GM12878 (cell line): ENCODE data around the gene ARHGAP6. TPM values are rescaled to one million over a fixed set of nuclear protein-coding genes. Genes with fewer than 3 reads are reported as not detected.

Experiments used
- CREB1 ChIP-seq: IDR thresholded peaks from 2 replicates; pipeline ENCODE4 v1.6.1; 2012; ENCODE audit warnings: low read depth, mild to moderate bottlenecking, inconsistent platforms
- EED ChIP-seq: sonication (generic); IDR thresholded peaks from 2 replicates; pipeline ENCODE4 v1.6.1; 2016; ENCODE audit warnings: antibody characterized with exemption, low read depth
- ELK1 ChIP-seq: IDR thresholded peaks from 2 replicates; pipeline ENCODE4 v1.6.1; 2012; ENCODE audit warnings: low read depth, low read length, improper control_type of control experiment
- EP300 ChIP-seq, 2 experiments: fragments of 150-350 bp in 1 of 2; IDR thresholded peaks; 2 replicates each; pipeline ENCODE4 v1.6.1; 2011 to 2012; ENCODE audit warnings: low read depth in 2 of 2, low read length in 2 of 2, borderline replicate concordance in 1 of 2, improper control_type of control experiment in 1 of 2, inconsistent platforms in 1 of 2; ENCODE audit not compliant: control insufficient read depth in 1 of 2
- HDAC2 ChIP-seq: fragments of 200-600 bp; sonication (generic); IDR thresholded peaks from 2 replicates; pipeline ENCODE4 v1.6.1; 2017
- MTA2 ChIP-seq: fragments of 450-650 bp; IDR thresholded peaks from 2 replicates; pipeline ENCODE4 v1.6.1; 2016; ENCODE audit warnings: low read depth, mild to moderate bottlenecking, moderate library complexity
- NKRF ChIP-seq: fragments of 450-650 bp; conservative IDR thresholded peaks from 2 replicates; pipeline ENCODE4 v1.6.1; 2017; ENCODE audit warnings: mild to moderate bottlenecking, moderate library complexity
- RFX5 ChIP-seq: IDR thresholded peaks from 2 replicates; pipeline ENCODE4 v1.6.1; 2011; ENCODE audit warnings: low read depth, low read length, improper control_type of control experiment
- SIN3A ChIP-seq: IDR thresholded peaks from 2 replicates; pipeline ENCODE4 v1.6.1; 2012; ENCODE audit warnings: low read depth, low read length, improper control_type of control experiment
- ZBTB4 ChIP-seq: fragments of 450-650 bp; formaldehyde crosslinking; IDR thresholded peaks from 2 replicates; pipeline ENCODE4 v1.4.0; 2022; ENCODE audit warnings: mild to moderate bottlenecking, moderate library complexity
- ZBTB40 ChIP-seq: fragments of 450-650 bp; IDR thresholded peaks from 2 replicates; pipeline ENCODE4 v1.6.1; 2016; ENCODE audit warnings: mild to moderate bottlenecking, moderate library complexity, borderline replicate concordance
- ZNF207 ChIP-seq: fragments of 450-650 bp; IDR thresholded peaks from 2 replicates; pipeline ENCODE4 v1.6.1; 2014; ENCODE audit warnings: antibody characterized with exemption, mild to moderate bottlenecking, borderline replicate concordance
- polyA plus RNA-seq, 11 experiments: library from polyadenylated mRNA; depleted of rRNA in 4 of 11; unstranded in 6 of 11; stranded (reverse) in 5 of 11; fragments of >200 nt; fragmentation: Nextera tagmentation in 4 of 11; fragmentation: Illumina TruSeq in 1 of 11; extraction: Ambion mirVana in 4 of 11; extraction: Trizol in 1 of 11; gene quantifications; 1 replicate in 1 of 11; 2 replicates in 10 of 11; pipeline versions ENCODE4 v1.2.1 to v1.2.3, GENCODE V29; 2011 to 2016; ENCODE audit warnings: inconsistent platforms in 2 of 11, missing spikeins in 2 of 11, low read depth in 1 of 11
- total RNA-seq, 4 experiments: library from RNA; depleted of rRNA in 3 of 4; stranded (reverse); fragments of >200 nt in 3 of 4; fragmentation: Illumina TruSeq in 1 of 4; extraction: Trizol in 1 of 4; gene quantifications; 2 replicates each; pipeline versions ENCODE4 v1.2.1 to v1.2.3, GENCODE V29; 2013 to 2021

The ARHGAP6 gene
- total and polyA plus RNA-seq, 10 of the 15 experiments (the other 5 are each of a cell fraction or from before 2014, with no cell fraction given) = 0.20 to 1.8 (median 0.76) TPM

GRCh38 chrX:11464836-11465463 is 200.8 kb downstream of the ARHGAP6 start (continued):
- TF ChIP-seq ELK1 = no peak
- no peak for TF ChIP-seq ZBTB4
- no peak for TF ChIP-seq NKRF
- no peak for TF ChIP-seq CREB1
- TF ChIP-seq ZBTB40 = no peak
- no peak for TF ChIP-seq RFX5
- TF ChIP-seq EP300 (IDR thresholded peaks at IDR 0.05; ENCODE audit: borderline replicate concordance in 1 of 2, control insufficient read depth in 1 of 2, low read depth in 2 of 2, low read length in 2 of 2) = no peak
- TF ChIP-seq HDAC2 = no peak
- no peak for TF ChIP-seq MTA2
- no peak for TF ChIP-seq EED
- no peak for TF ChIP-seq SIN3A
- no peak for TF ChIP-seq ZNF207
